Endothelial cell of umbilical vein (primary cell): ENCODE measurements around the gene GRAMD2B. TPM values are rescaled to one million over a fixed set of nuclear protein-coding genes. Genes with fewer than 3 reads are reported as not detected.

ENCODE experiments used
- BruUV-seq: library from RNA; stranded (reverse); fragments of 400-500 nt; replicated peaks from 2 replicates; lab custom pipeline; 2021; lab: Mats Ljungman, UMichigan
- CTCF ChIA-PET: fragments of 300-600, 350-600 bp; sonication (Branson Sonifier 250); formaldehyde crosslinking; loops from one replicate; lab custom pipeline; 2021; ENCODE audit warnings: antibody characterized with exemption, inconsistent platforms; lab: Charles Lee
- POLR2A ChIA-PET: fragments of 300-600, 350-600 bp; sonication (Branson Sonifier 250); formaldehyde crosslinking; loops from one replicate; lab custom pipeline; 2021; ENCODE audit warnings: antibody characterized with exemption, inconsistent platforms; lab: Charles Lee
- DNase-seq: peaks from one replicate; pipeline ENCODE4 v3.0.0-alpha.2; 2011; ENCODE audit warnings: low read depth, low spot score
- FAIRE-seq: peaks from 2 replicates; lab custom pipeline; 2011; peaks lifted over from hg19 to GRCh38; lab: Jason Lieb, UNC
- H2AFZ ChIP-seq: 2 replicates; pipeline ENCODE4 v1.6.0; 2012; ENCODE audit warnings: low read depth, low read length, control low read depth, inconsistent platforms
- H3K27ac ChIP-seq: 2 replicates; pipeline ENCODE4 v1.5.1; 2011; ENCODE audit warnings: low read depth, mild to moderate bottlenecking, control low read depth, low read length, moderate library complexity; ENCODE audit not compliant: insufficient read depth
- H3K27me3 ChIP-seq, 2 experiments: 2 replicates each; pipeline versions ENCODE4 v1.6.0 to v1.6.1; 2011; ENCODE audit warnings: low read length in 2 of 2, mixed read lengths in 1 of 2; ENCODE audit not compliant: control insufficient read depth in 2 of 2, insufficient read depth in 2 of 2
- H3K36me3 ChIP-seq, 2 experiments: 2 replicates in 1 of 2; 3 replicates in 1 of 2; pipeline ENCODE4 v1.5.1; 2011; ENCODE audit warnings: low read length in 2 of 2, mild to moderate bottlenecking in 1 of 2, moderate library complexity in 1 of 2; ENCODE audit not compliant: control insufficient read depth in 2 of 2, insufficient read depth in 2 of 2; ENCODE audit errors: extremely low read depth in 1 of 2
- H3K4me1 ChIP-seq: 3 replicates; pipeline ENCODE4 v1.5.1; 2011; ENCODE audit warnings: mild to moderate bottlenecking, low read length; ENCODE audit not compliant: control insufficient read depth, insufficient read depth; ENCODE audit errors: extremely low read depth
- H3K4me2 ChIP-seq: 2 replicates; pipeline ENCODE4 v1.6.1; 2011; ENCODE audit warnings: low read length, control low read depth, mixed read lengths; ENCODE audit not compliant: insufficient read depth
- H3K4me3 ChIP-seq, 3 experiments: fragments of 200-600 bp in 1 of 3; sonication (generic), shearing (Covaris generic) in 1 of 3; replicated peaks in 1 of 3; 2 replicates each; pipeline ENCODE4 v1.5.1; 2011 to 2016; ENCODE audit warnings: control low read depth in 3 of 3, low read length in 3 of 3, mild to moderate bottlenecking in 2 of 3, inconsistent platforms in 1 of 3, low read depth in 1 of 3, moderate library complexity in 1 of 3; ENCODE audit not compliant: insufficient read depth in 1 of 3
- H3K79me2 ChIP-seq: 2 replicates; pipeline ENCODE4 v1.6.0; 2012; ENCODE audit warnings: low read length, inconsistent platforms; ENCODE audit not compliant: control insufficient read depth, insufficient read depth
- H3K9ac ChIP-seq: replicated peaks from 2 replicates; pipeline ENCODE3; 2011; ENCODE audit warnings: low read length, control low read depth; ENCODE audit not compliant: insufficient read depth; ENCODE audit errors: extremely low read depth
- H3K9me1 ChIP-seq: replicated peaks from 3 replicates; pipeline ENCODE4 v1.6.0; 2011; ENCODE audit warnings: mild to moderate bottlenecking, low read length; ENCODE audit not compliant: control insufficient read depth, insufficient read depth; ENCODE audit errors: extremely low read depth
- H3K9me3 ChIP-seq: replicated peaks from 2 replicates; pipeline ENCODE4 v1.5.1; 2012; ENCODE audit warnings: low read length, inconsistent platforms; ENCODE audit not compliant: control insufficient read depth, insufficient read depth
- H4K20me1 ChIP-seq: replicated peaks from 2 replicates; pipeline ENCODE3; 2011; ENCODE audit warnings: mild to moderate bottlenecking, low read length; ENCODE audit not compliant: control insufficient read depth, insufficient read depth; ENCODE audit errors: extremely low read depth
- CTCF ChIP-seq, 2 donors: IDR thresholded peaks; 1 replicate in 1 of 2; 2 replicates in 1 of 2; pipeline ENCODE4 v1.5.1; 2011; ENCODE audit warnings: low read length in 2 of 2, mild to moderate bottlenecking in 2 of 2, moderate library complexity in 2 of 2, control low read depth in 1 of 2, inconsistent platforms in 1 of 2, low read depth in 1 of 2; ENCODE audit not compliant: insufficient read depth in 1 of 2; ENCODE audit errors: extremely low read depth in 1 of 2
- EZH2 ChIP-seq: IDR thresholded peaks from 2 replicates; pipeline ENCODE4 v1.6.1; 2012; ENCODE audit warnings: borderline replicate concordance, low read depth, mild to moderate bottlenecking, moderate library complexity, low read length, inconsistent platforms; ENCODE audit not compliant: severe bottlenecking
- FOS ChIP-seq: IDR thresholded peaks from 2 replicates; pipeline ENCODE4 v1.6.1; 2011; ENCODE audit warnings: mild to moderate bottlenecking, low read length, moderate library complexity, borderline replicate concordance; ENCODE audit not compliant: insufficient read depth
- GATA2 ChIP-seq: IDR thresholded peaks from 2 replicates; pipeline ENCODE4 v1.7.0; 2011; ENCODE audit warnings: low read depth, mild to moderate bottlenecking, moderate library complexity, mixed read lengths, low read length; ENCODE audit not compliant: insufficient read length, insufficient read depth
- JUN ChIP-seq: IDR thresholded peaks from 2 replicates; pipeline ENCODE4 v1.6.1; 2011; ENCODE audit warnings: borderline replicate concordance, low read depth; ENCODE audit not compliant: insufficient read length, insufficient read depth
- MAX ChIP-seq: IDR thresholded peaks from 2 replicates; pipeline ENCODE4 v1.6.1; 2011; ENCODE audit not compliant: insufficient read depth, insufficient read length
- MYC ChIP-seq: IDR thresholded peaks from one replicate; pipeline ENCODE4 v1.6.1; 2011; ENCODE audit warnings: mild to moderate bottlenecking, low read depth, low read length
- POLR2A ChIP-seq: IDR thresholded peaks from 2 replicates; pipeline ENCODE4 v1.6.1; 2012; ENCODE audit warnings: low read depth, mild to moderate bottlenecking, control low read depth, low read length
- POLR2AphosphoS5 ChIP-seq: IDR thresholded peaks from 2 replicates; pipeline ENCODE4 v1.6.1; 2012; ENCODE audit warnings: low read depth, mild to moderate bottlenecking, control low read depth, low read length, moderate library complexity; ENCODE audit not compliant: insufficient read depth
- dilution Hi-C: fragments of 300-500 bp; cut with MboI; formaldehyde crosslinking; loops from one replicate; pipeline ENCODE4 v1.15.0; 2019; ENCODE audit warnings: low sequenced_read_pairs; ENCODE audit not compliant: extremely low pct_ligation_motif_present
- intact Hi-C: fragments of 100-400 bp; cut with micrococcal nuclease; formaldehyde crosslinking; loops from one replicate; pipeline ENCODE4 v1.10.0; 2022
- polyA plus RNA-seq, 4 experiments: library from polyadenylated mRNA; depleted of rRNA in 3 of 4; stranded (reverse) in 3 of 4; unstranded in 1 of 4; fragments of >200 nt; gene quantifications; 2 replicates each; pipeline versions ENCODE4 v1.2.1 to v1.2.3, GENCODE V29; 2011 to 2012; ENCODE audit warnings: missing spikeins in 1 of 4
- total RNA-seq: library from RNA; stranded (reverse); gene quantifications from 2 replicates; pipeline ENCODE4 v1.2.3, GENCODE V29; 2021

The GRAMD2B gene
- total and polyA plus RNA-seq, 2 donors (not counting 3 experiments of a cell fraction or from before 2014, with no cell fraction given) = 2.0 to 5.5 TPM

GRCh38 chr5:126415789-126416188 is 7.4 kb upstream of the GRAMD2B start:
- Histone ChIP-seq H3K79me2 (no peaks in the 10 kb centered on the region), H3K4me3 (no peak overlapping the region), H2AFZ (no peak overlapping the region), H3K9me1 (no peaks in the 10 kb centered on the region), H3K27me3 (peaks cover 0 to 1% of the 10 kb centered on the region in 2 experiments), H3K9me3 (no peaks in the 10 kb centered on the region), H3K4me1 (peaks cover 5% of the 10 kb centered on the region), H3K9ac (no peak overlapping the region), H3K36me3 (no peaks in the 10 kb centered on the region), H3K27ac (no peak overlapping the region), H4K20me1 (no peaks in the 10 kb centered on the region), H3K4me2 (peak overlapping the region; percentile 4)
- POLR2A ChIA-PET = no interaction called here
- CTCF ChIA-PET = no interaction called here
- TF ChIP-seq FOS (no peak), MYC (no peak), POLR2AphosphoS5 (no peak), EZH2 (no peak), GATA2 (no peak), JUN (no peak), MAX (no peak), POLR2A (no peak), CTCF (IDR thresholded peaks at IDR 0.05; ENCODE audit: extremely low read depth in 1 of 2, insufficient read depth in 1 of 2, low read depth in 1 of 2, low read length in 2 of 2) (no peak)
- dilution Hi-C loops (no loop called here), intact Hi-C loops (no loop called here)
- FAIRE-seq (no peak), DNase-seq (no peak)
- BruUV-seq = no TSS peak
